TTC549 (cell line): ENCODE data around the gene HOXA9.

Source experiments
- FAIRE-seq: peaks from 2 replicates; lab custom pipeline; 2012; peaks lifted over from hg19 to GRCh38; lab: Jason Lieb, UNC

The HOXA9 gene

GRCh38 chr7:27124902-27125689 lies 40.2 kb downstream of the HOXA9 start:
- FAIRE-seq, result no peak

- no peak for FAIRE-seq
Measured at GRCh38 chr7:27124096-27124901, 41.0 kb downstream of the HOXA9 start.

GRCh38 chr7:27123477-27124053 lies 41.8 kb downstream of the HOXA9 start:
- no peak for FAIRE-seq

GRCh38 chr7:27123007-27123476 lies 42.3 kb downstream of the HOXA9 start:
- FAIRE-seq, result no peak

- no peak for FAIRE-seq
Measured at GRCh38 chr7:27122077-27122910, 43.0 kb downstream of the HOXA9 start.

- no peak for FAIRE-seq
Measured at GRCh38 chr7:27121684-27122076, 43.7 kb downstream of the HOXA9 start.

- no peak for FAIRE-seq
Measured at GRCh38 chr7:27119412-27119911, 45.9 kb downstream of the HOXA9 start.

- FAIRE-seq, result no peak
Measured at GRCh38 chr7:27118580-27118979, 46.8 kb downstream of the HOXA9 start.

- no peak for FAIRE-seq
Measured at GRCh38 chr7:27117887-27118491, 47.3 kb downstream of the HOXA9 start.

- FAIRE-seq, result no peak
Measured at GRCh38 chr7:27116962-27117886, 48.1 kb downstream of the HOXA9 start.

- FAIRE-seq, result no peak
Measured at GRCh38 chr7:27116031-27116961, 49.0 kb downstream of the HOXA9 start.

- peak; percentile 53 for FAIRE-seq
Measured at GRCh38 chr7:27115221-27116026, 49.9 kb downstream of the HOXA9 start.

GRCh38 chr7:27114881-27115220 lies 50.5 kb downstream of the HOXA9 start:
- FAIRE-seq, result no peak

- no peak for FAIRE-seq
Measured at GRCh38 chr7:27113991-27114769, 51.2 kb downstream of the HOXA9 start.

GRCh38 chr7:27112955-27113949 lies 52.1 kb downstream of the HOXA9 start:
- FAIRE-seq, result no peak
